HG03571 (cell line): ENCODE measurements around the gene GALNT12.

Source experiments
- ATAC-seq: cut with Tn5 transposase; IDR thresholded peaks from one replicate; pipeline ENCODE4 v1.9.1; 2021; ENCODE audit not compliant: unreplicated experiment

GALNT12 gene

DNA sequence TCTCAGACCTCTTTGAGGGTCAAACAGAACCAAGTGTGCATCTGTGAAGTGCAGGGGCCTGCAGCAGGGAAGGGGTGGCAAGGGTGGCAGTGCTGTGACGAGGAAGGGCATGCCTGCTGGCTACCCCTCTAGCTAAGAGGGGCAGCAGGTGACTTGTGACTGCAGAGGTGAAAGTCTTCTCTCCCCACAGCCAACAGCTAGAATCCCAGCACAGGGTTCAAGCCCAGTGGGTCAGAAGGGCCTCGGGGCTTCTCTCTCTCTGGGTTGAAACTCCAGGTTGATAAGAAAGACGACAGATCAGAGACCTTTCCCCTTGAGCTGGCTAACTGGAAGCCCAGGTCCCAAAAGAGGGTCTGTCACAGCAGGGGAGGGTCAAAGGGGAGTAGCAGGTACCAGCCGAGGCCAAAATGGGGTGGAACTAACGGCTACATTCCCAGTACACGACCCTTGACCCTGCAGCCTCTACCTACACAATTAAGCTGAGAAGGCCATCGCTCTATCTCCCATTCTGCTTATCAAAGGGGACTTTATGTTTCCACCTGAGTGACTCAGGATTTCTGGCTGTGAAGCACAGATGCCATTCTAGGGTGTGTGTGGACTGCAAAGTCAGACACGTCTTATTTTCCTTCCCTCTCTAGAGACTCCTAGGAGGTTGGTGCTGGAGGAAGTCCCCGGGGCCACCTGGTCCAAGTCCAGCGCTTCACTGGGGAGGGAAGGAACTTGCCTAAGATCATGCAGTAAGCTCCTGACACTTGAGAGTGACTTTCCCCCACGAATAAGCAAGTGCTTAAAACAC is 25.7 kb upstream of the GALNT12 start:
- ATAC-seq = no peak

DNA sequence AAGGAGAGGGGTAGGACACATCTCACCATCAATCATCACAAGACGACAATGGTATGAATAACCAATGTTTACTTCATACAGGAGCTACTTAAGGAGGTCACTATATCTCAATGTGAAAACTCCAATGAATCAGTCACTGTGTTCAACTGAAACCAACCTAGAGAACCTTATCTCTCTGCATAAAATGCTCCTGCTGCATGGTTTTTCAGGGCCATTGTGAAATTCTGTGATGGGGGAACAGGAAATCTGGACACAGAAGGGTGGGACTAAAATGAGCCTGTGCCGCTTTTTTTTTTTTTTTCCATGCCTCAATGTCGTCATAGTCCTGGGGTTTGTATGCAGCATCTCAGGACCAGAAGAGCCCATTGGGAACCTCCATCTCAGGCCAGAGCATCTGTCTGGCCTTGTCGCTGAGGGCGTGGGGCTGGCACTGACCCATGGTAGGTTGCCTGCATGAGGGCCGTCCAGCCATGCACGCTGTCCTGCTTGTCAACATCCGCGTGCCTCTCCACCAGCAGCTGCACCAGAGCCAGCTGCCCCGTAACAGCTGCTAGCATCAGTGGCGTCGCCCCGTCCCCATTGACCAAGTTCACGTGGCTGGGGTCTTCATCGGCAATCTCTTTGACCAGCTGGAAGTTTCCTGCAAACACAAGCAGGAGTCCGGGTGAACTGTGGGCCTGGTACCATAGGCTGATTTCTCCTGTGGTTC is 23.8 kb upstream of the GALNT12 start:
- no peak for ATAC-seq

DNA sequence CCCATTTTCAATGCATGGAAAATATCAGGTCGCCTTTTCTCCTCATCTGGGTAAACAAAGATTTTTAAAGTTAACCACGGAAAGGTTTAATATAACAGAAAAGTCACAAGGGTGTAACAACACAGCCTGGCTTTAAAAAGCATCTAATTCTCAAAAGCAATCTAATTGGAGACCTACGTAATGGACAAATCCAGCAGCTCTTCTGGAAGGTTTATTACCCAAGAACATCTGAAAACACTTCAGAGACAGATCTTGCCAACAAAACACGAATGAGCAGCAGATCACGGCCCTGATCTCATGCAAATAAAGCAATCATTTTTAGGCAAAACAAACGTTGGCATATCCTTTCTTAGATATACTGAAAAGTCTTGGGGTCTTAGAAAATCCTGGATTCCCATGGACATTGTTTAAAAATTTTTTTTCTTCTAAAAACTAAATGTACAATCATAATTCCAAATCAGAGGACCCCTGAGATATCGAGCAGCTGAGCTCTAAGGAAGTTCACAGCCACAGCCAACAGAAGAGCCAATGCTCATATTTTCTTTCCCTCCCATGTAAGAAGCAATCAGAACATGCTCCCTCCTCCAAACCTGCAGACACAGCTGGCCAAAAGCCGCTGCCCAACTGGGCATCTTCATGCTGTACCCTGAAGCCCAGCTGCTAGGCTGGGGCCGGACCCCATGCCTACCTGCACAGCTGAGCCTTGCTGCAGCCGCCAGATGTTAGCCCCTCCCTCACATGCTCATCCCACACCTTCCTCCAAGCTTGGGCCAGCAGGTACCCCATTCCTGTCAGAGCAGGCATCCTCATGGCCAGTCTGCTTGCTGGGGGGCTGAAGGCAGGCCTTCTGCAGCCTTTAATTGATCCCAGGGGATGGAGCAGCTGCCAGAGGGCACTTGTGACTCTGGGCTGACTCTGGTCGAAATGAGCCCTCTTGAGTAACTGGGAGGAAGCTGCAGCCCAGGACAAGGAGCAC is 22.4 kb upstream of the GALNT12 start:
- ATAC-seq = no peak

DNA sequence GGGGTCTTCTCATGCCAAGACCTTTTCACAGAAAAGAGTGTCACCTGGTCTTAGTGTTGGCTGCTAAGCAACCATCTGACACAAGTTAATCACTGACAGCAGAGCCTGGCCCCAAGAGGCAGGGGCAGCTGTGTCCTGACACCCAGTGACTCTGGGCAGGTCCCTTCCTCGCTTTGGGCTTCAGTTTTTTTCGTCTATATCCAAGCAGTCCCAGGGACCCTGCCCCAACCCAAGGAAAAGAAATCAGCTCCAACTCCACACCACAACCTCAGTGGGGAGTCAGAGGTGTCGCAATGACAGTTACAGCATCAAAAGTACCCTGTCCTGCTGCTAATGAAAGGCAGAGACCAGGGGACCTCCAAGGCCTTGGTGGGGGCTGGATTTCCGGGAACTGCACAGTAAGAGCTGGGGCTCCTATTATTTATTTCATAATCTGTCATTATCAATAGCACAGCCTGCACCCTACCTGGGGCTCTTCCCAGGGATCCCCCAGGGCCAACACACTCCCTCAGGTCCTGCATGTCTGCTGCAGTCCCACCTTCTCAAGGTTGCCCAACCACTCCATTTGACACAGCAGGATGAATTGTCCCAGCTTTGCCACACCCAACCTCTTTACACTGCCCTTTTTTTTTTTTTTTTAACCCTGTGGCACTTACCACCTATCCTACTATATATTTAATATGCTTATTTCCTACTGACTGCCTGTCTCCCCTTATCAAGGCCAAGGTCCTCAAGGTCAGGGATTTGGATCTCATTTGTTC is 20.5 kb upstream of the GALNT12 start:
- ATAC-seq = no peak

GRCh38 chr9:98787766-98788335 is 19.6 kb upstream of the GALNT12 start:
- no peak for ATAC-seq

GRCh38 chr9:98789483-98790133 is 17.9 kb upstream of the GALNT12 start:
- no peak for ATAC-seq

DNA sequence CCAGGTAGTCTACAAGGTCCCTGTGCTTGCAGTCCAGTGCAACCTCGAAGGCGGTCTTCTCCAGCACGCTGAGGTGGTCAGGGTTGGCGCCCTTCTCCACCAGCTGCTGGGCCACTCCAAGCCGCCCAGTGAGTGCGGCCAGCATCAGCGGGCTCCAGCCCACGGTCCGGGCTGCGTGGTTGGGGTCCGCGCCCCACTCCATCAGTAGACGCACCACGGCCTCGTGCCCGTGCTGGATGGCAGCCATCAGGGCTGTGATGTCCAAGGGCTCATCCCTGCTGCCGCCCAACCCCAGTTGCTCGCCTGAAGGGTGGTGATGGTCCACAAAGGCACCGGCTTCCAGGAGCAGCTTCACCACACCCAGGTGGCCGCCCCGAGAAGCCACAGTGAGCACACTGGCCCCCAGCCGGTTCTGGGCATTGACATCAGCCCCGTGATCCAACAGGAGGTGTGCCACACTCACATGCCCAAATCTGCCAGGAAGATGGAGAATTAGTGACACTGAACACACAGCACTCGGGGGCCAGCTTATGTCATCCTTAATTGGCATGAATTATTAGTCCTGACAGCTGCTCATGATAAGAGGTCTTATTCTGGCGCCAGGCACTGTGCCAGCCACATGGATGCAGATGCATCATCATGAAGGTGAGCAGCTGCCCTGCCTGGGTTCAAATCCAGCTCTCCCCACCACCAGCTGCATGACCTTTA is 17.2 kb upstream of the GALNT12 start:
- no peak for ATAC-seq

DNA sequence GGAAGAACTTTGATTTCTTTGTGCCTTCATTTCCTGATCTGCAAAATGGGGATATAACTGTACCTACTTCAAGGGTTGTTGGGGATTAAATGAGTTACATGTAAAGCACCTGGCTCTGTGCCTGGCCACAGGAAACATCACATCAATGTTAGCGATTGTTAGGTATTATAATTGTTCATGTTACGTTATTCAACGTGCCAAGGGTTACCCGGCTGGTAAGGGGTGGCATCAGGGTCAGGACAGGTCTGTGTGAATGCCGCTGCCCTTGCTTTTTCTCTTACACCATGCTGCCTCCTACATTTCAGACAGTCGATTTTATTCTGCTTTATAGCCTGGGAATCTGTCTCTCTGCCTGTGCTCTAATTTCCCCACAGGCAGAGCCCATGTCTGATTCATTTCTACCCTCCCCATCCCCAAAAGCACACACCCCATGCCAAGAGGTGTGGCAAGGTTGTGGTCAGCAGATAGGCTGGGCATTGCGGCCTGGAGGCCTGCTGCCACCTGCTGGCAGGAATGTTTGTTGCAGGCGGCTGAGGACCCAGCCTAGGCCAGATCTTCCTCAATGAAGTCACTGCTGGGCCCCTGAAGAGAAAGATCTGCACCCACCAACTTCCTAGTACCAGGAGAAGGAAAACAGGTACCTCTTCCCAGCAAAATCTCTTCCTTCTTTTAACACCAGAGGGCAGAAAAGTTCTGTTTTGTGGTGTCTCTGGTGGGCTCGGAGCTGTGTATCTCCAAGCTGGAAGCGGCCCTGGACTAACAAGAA is 16.4 kb upstream of the GALNT12 start:
- no peak for ATAC-seq

- no peak for ATAC-seq
Measured at GRCh38 chr9:98791608-98792490, 15.6 kb upstream of the GALNT12 start.

- ATAC-seq = no peak
Measured at GRCh38 chr9:98793031-98793430, 14.4 kb upstream of the GALNT12 start.

DNA sequence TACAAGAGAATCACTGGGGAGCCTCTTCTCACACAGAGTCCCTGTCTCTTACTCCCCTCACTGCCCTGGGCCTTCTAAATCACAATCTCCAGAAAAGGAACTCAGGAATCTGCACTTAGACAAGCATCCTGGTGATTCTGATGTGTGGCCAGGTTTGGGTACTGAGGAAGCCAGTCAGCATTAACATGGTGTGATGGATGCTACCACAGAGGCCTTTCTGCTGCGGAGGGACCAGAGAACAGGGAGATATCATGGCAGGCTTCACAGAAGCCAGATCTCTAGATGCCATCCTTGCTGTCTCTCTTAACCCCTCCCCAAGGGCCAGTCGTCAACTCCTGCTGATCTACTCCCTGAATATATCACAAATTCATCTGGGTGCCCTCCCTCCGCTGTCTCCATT is 12.7 kb upstream of the GALNT12 start:
- ATAC-seq = no peak

DNA sequence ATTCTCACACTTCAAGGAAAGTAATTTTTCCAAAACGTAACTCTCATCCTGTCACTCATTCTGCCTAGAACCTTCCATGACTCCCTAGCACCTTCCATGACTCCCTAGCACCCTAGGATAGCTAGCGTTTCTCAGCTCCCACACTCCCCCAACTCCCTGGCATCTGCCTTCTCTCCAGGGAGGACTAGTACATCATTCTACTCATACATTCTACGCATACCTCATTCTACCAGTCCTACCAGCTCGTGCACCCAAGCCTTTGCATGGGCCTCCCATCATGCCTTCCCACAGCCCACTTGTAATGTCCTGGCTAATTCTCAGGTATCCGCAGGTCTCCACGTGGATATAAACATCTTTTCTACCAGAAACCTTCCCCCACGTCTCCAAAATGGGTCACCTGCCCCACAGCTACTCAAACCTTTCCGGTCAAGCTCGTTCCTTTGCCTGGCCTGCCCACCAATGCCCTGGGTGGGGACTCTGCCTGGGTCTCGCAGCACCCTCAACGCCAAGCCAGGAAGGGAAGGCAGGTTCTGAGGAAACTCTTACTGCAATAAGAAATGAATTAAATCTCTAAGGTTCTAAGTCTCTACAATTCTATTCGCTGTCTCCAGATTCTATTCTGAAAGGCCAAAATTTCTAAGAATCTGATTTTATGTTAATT is 12.0 kb upstream of the GALNT12 start:
- no peak for ATAC-seq

GRCh38 chr9:98795970-98796363 is 11.5 kb upstream of the GALNT12 start:
- peak; percentile 27 for ATAC-seq

DNA sequence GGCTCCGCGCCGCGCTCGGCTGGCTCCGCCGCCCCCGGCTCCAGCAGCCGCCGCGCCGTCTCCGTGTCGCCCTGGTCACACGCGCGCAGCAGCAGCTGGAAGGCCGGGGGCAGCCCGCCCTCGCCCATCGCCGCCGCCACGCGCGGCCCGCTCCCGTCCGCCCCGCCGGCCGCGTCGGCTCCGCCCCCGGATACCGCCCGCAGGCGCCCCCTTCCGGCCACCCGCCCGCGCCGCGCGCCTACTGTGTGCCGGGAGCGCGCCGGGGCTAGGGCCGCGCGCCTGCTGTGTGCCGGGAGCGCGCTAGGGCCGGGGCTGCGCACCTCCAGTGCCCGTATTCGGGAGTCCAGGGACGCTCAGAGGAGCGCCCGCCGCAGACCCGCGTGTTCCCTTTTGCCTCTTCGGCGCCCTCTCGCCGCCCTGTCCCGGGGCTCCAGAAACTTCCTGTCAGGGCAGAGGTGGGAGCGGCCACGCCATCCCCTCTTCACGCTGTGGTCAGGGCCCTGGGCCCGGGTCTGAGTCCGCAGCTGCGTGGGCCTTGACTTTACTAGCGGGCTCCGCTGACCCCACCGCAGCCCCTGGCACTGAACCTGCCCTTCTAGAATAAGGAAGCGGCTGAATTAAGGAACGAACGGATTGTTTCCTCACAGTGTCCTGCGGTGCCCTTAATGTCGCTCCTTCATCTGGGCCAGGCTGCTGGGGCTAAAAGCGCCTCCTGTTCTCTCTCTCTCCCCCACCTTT is 10.9 kb upstream of the GALNT12 start, which contains the start of gene ANKS6:
Gene ANKS6, minus strand, starts transcription at position 192 of the 738 bp plus-strand sequence. Its CDS starts 64 bp downstream, at position 128.
- ATAC-seq = peak; percentile 74

DNA sequence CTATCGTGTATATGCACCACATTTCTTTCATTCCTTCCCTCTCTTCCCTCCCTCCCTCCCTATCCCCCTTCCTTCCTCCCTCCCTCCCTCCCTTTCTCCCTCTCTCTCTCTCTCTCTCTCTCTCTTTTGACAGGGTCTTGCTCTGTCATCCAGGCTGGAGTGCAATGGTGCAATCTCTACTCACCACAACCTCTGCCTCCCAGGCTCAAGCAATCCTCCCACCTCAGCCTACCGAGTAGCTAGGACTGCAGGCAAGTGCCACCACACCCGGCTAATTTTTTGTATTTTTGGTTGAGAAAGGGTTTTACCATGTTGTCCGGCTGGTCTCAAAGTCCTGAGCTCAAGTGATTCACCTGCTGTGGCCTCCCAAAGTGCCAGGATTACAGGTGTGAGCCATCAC is 10.0 kb upstream of the GALNT12 start:
- ATAC-seq = no peak

DNA sequence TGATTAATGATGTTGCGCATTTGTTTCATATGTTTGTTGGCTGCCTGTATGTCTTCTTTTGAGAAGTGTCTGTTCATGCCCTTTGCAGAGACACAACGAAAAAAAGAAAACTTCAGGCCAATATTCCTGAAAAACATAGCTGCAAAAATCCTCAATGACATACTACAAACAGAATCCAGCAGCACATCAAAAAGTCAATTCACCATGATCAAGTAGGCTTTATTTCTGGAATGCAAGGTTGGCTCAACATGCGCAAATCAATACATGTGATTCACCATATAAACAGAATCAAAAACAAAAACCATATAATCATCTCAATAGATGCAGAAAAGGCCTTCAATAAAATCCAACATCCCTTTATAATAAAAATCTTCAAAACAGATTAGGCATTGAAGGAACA is 9.2 kb upstream of the GALNT12 start:
- no peak for ATAC-seq
